GM12801 (cell line): ENCODE results near the gene SERPINI2.

Experiments used
- TF ChIP-seq, protein P1 (sequence below): IDR thresholded peaks from one replicate; pipeline ENCODE4 v1.5.1; 2011; ENCODE audit warnings: control low read depth; ENCODE audit not compliant: insufficient read length; ENCODE audit errors: extremely low read depth

SERPINI2 gene

DNA sequence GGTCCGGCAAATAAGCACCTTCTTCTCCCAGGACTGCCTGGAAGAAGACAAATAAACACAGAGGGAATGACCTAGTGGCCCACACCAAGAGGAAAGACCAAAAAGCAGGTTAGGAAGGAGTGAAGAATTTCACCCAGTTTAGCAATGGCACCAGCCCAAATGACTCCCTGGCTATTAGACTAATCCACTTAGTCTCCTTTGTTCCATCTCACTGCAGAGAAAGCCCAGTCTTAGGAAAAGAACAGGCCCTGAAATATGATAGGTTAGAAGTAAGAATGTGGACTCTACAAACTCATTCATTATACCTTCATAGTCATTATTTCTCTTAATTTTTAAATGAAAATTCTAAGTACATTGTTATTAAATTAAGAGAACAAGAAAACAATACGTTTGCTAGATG, 23.2 kb downstream of the SERPINI2 start:
- TF ChIP-seq, protein P1, sequence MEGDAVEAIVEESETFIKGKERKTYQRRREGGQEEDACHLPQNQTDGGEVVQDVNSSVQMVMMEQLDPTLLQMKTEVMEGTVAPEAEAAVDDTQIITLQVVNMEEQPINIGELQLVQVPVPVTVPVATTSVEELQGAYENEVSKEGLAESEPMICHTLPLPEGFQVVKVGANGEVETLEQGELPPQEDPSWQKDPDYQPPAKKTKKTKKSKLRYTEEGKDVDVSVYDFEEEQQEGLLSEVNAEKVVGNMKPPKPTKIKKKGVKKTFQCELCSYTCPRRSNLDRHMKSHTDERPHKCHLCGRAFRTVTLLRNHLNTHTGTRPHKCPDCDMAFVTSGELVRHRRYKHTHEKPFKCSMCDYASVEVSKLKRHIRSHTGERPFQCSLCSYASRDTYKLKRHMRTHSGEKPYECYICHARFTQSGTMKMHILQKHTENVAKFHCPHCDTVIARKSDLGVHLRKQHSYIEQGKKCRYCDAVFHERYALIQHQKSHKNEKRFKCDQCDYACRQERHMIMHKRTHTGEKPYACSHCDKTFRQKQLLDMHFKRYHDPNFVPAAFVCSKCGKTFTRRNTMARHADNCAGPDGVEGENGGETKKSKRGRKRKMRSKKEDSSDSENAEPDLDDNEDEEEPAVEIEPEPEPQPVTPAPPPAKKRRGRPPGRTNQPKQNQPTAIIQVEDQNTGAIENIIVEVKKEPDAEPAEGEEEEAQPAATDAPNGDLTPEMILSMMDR = no peak

DNA sequence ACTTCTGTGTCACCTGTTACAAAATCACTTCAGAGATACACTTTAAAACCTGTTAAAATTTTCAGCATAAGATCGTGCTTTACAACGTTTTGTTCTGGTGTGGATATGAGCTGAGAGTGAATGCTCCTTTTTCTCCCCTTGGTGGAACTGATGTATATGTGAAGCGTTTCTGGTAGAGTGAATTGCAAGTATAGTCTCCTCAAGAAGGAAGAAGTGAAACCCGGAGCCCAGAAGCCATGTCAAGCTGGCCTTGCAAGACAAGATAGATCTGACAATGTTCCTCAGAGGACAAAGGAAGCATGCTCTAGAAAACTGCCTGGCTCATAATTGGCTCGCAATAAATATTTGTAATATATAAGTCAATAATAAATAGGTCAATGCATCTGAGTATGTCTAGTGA, 23.6 kb downstream of the SERPINI2 start:
- TF ChIP-seq, protein P1 = no peak

DNA sequence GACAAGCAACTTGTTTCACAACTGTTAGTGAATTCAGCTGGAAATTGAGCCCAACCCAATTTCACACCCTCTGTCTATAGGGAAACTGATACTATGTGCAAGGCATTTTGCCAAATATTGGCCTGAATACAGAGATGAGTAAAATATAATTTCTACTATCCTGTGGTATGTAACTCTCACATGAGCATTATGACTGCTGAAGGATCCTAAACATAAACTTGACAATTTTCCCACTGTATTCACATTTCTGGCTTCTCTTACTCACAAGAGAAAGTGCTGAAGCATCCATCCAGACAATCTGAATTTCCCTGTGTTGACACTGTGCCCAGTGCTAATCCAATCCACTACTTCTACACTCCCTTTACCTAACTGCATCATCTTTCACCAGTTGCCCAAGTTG, 28.4 kb downstream of the SERPINI2 start:
- TF ChIP-seq, protein P1 = no peak

DNA sequence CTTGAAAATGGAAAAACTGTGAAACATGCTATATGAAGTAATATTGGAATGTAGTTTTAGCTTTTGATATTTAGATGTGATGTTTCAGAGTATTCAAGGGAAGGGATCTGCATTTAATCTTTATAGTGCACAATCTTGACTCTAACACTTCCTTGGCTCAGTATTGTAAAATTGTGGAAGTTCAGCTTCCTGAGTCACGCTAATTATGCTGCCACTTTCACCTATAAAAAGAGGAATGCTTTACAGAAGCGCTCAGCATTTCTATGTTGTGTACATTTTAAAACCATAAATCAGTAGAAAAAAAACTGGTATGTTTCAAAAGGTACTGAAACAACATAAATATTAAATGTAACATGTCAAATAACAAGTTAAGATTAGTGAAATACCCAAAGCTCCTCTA, 32.6 kb downstream of the SERPINI2 start:
- TF ChIP-seq, protein P1 = no peak

DNA sequence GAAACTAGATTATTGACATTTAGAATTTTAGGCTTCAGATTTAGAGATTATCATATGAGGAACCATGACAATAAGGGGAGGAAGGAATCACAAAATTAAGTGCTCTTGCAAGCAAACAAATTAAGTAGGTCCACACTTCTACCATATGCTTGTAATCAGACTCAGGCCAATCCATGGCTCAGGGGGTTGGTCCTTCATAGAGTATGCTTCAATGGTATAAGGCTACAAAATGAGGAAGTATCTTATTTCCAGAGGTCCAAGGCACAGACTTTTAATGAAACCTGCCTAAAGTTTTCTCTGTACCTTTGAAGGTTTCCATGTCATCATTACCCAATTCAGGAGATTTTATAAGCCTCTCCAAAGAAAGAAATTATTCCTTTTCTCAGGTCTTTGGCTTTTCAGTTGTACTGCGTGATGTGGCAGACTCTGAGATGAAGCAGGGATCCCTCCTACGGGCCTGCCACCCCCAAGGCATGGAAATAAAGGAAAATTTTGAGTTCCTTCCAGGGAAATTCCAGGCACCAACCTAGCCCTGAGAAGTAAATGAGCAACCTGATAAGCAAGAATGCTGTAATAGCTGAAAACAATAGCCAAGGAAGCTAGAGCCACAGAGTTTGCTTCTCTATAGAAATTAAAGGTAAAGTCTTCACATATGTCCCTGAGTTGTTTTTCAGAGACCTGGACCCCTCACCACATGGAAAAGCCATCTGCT, 36.3 kb downstream of the SERPINI2 start:
- TF ChIP-seq, protein P1 = no peak

DNA sequence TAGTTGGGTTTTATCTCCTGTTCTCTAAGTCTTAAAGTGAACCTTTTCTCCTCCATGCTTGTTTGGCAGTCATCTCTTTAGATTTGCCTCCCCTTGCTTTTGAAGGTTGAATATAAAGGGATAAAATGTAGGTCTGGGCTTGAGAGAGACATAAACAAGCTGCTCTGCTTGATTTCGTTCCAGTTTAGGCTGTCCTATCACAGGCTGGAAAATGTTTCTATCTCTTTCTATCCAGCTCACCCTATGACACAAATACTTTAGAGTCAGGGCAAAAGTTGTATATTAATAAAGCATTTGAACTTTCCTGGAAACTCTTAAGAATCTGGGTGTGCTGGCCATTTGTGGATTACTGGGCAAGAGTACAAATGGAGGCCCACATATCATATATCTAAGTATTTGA, 64.2 kb downstream of the SERPINI2 start:
- TF ChIP-seq, protein P1 = no peak

DNA sequence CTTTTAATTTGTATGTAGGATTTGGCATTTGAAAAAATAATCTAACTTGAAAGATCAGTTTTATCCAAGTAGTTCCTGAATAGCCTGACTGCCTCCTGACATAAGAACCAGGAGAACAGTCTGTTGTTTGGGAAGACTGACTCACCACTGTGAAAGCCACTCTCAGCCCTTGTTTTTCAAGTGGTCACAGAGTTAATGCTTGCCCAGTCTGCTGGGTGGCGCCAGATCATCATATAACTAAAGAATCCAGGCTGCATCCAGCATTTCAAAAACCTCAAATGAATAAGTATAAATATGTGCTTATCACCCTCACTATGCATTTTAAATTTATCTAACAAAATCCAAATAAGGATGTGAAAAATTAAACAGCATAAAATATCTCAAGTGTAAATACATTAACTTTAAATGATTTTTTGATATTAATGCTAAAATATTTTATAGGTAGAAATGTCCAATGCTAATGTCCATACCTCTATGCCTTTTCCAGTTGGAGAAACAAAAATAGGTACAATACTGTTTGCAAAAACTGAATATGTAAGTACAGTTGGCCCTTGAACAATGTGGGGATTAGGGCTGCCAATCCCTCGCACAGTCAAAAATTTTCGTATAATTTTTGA, 66.9 kb downstream of the SERPINI2 start:
- TF ChIP-seq, protein P1 = no peak
